Stimulated activated CD8-positive, alpha-beta memory T cell treated with anti-CD3 and anti-CD28 coated beads, Interleukin-4, amount 100 ng/mL, for 24 hours (primary cell): Measurements from ENCODE around the gene GPR158.

Source experiments
- DNase-seq: peaks from one replicate; pipeline ENCODE4 v3.0.0-alpha.2; 2020; ENCODE audit warnings: low read depth

The GPR158 gene

GRCh38 chr10:25206693-25207414 lies 32.1 kb downstream of the GPR158 start:
- DNase-seq: no peak

- DNase-seq: no peak
These were observed 34.8 kb downstream of the GPR158 start for GRCh38 chr10:25209618-25210017.

- no peak for DNase-seq
These were observed 35.5 kb downstream of the GPR158 start for GRCh38 chr10:25210265-25210664.

GRCh38 chr10:25220156-25220555 lies 45.4 kb downstream of the GPR158 start:
- DNase-seq: no peak

GRCh38 chr10:25222085-25222660 lies 47.4 kb downstream of the GPR158 start:
- no peak for DNase-seq

GRCh38 chr10:25226775-25227682 lies 52.2 kb downstream of the GPR158 start:
- DNase-seq: no peak

- no peak for DNase-seq
These were observed 57.0 kb downstream of the GPR158 start for GRCh38 chr10:25231751-25232150.

GRCh38 chr10:25232204-25232603 lies 57.4 kb downstream of the GPR158 start:
- no peak for DNase-seq

- no peak for DNase-seq
These were observed 70.4 kb downstream of the GPR158 start for GRCh38 chr10:25245165-25245564.

GRCh38 chr10:25257646-25258045 lies 82.8 kb downstream of the GPR158 start:
- DNase-seq: no peak

GRCh38 chr10:25261110-25261509 lies 86.3 kb downstream of the GPR158 start:
- DNase-seq: no peak

- DNase-seq: no peak
These were observed 86.8 kb downstream of the GPR158 start for GRCh38 chr10:25261558-25261957.

- DNase-seq: no peak
These were observed 89.1 kb downstream of the GPR158 start for GRCh38 chr10:25263931-25264330.

- DNase-seq: no peak
These were observed 103.4 kb downstream of the GPR158 start for GRCh38 chr10:25278180-25278579.

GRCh38 chr10:25280076-25280475 lies 105.3 kb downstream of the GPR158 start:
- DNase-seq: no peak

- no peak for DNase-seq
These were observed 105.8 kb downstream of the GPR158 start for GRCh38 chr10:25280573-25280972.

- no peak for DNase-seq
These were observed 111.0 kb downstream of the GPR158 start for GRCh38 chr10:25285809-25286208.

GRCh38 chr10:25288181-25288580 lies 113.4 kb downstream of the GPR158 start:
- no peak for DNase-seq

GRCh38 chr10:25294032-25294926 lies 119.5 kb downstream of the GPR158 start:
- DNase-seq: no peak

GRCh38 chr10:25296324-25296723 lies 121.5 kb downstream of the GPR158 start:
- DNase-seq: no peak

- DNase-seq: no peak
These were observed 122.7 kb downstream of the GPR158 start for GRCh38 chr10:25297466-25297865.

- DNase-seq: no peak
These were observed 125.3 kb downstream of the GPR158 start for GRCh38 chr10:25300073-25300472.
